ENCODE data around the gene SPTLC3.

Gene SPTLC3

GRCh38 chr20:13034936-13035335 is 26.2 kb downstream of the SPTLC3 start:
- no peak for DNase-seq

DNA sequence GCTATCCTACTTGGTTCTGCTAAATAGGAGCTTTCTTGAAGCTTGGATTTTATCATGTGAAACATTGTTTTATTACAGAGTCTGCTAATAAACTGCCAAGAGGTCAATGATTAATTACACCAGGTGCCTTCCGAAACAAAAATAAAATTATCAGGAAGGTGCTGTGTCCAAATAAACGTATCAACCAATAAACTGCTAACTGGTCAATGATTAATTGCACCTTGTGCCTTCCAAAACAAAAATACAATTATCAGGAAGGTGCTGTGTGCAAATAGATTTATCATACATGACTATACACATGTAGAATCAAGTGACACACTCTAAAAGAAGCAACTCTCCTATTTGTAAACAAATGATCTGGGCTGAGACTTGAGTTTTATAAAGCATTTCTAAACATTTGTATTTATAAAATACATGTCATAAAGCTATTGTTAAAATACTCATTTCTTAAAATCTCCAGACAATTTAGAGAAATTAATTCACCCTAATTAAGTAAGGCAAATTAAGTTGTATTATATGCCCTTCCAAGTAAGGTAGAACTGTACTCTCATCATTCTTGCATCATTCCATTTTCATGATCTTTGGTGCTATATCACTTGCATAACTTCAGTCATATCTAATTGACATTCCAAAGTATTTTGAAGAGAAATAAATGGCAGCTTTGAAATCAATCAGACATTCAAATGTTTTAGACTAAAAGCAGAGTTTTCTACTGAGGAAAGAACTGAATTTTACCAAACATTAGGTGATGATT is 26.8 kb downstream of the SPTLC3 start:
- DNase-seq = no peak

- DNase-seq = no peak
Observed at GRCh38 chr20:13037727-13038126, 29.0 kb downstream of the SPTLC3 start.

DNA sequence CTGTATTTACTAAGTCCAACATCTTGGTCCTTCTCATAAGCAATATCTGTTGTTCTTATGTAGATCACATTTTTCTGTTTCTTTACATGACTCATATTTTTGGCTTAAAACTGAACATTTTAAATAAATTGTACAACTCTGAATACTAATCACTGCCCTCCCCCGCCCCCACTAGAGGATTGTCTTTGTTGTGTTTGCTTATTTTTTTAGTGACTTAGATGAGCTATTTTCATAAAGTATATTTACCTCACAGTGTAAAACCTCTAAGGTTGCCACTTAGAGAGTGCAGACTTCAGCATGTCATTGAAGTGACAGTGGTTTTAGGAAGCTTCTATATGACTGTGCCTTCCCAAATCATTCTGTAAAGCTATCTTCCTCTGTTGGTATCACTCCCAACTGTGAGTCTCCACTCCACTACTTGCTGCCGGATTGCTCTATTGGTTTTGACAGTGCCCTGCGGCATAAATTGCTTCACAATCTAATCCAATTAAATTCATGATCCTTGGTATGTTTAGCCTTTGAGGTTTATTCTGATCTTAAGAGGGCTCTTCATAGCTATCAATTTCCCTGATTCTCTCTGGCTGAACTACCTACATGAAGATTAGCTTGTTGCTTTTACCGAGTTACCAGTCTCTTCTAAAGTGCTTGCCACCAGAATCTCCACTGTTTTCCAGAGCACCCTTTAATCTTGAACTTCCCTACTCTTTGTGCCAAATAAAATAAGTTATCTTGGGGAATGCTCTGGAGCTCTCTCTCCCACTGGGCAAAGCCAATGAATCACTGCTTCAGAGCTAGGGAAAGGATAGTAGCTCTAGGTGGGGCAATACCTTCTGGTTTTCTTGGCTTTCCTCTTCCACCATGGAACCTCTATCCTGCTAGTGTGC is 33.0 kb downstream of the SPTLC3 start:
- no peak for DNase-seq

GRCh38 chr20:13042458-13042794 is 33.7 kb downstream of the SPTLC3 start:
- no peak for DNase-seq

GRCh38 chr20:13046409-13046808 is 37.6 kb downstream of the SPTLC3 start:
- no peak for DNase-seq

- no peak for DNase-seq
Observed at GRCh38 chr20:13054011-13054410, 45.2 kb downstream of the SPTLC3 start.

- no peak for DNase-seq
Observed at GRCh38 chr20:13058666-13059389, 50.1 kb downstream of the SPTLC3 start.

- DNase-seq = no peak
Observed at GRCh38 chr20:13059398-13060136, 50.8 kb downstream of the SPTLC3 start.

- DNase-seq = no peak
Observed at GRCh38 chr20:13060327-13060726, 51.6 kb downstream of the SPTLC3 start.

DNA sequence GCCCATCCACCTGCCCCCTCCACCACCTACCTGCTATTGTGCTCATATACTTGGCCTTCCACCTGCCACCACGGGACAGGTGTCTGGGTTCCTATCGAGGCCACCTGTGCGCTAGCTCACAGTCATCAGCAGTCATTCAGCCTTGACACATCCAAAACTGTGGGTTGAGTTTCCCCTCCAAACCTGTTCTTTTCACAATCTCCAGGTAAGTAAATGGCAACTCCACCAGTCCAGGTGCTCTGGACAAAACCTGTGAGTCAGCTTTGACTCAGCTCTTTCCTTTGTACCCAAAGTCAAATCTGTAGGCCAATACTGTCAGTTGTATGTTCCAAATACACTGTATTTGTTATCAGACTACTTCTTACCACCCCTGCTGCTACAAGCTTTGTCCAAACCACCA is 52.6 kb downstream of the SPTLC3 start:
- DNase-seq = no peak

- no peak for DNase-seq
Observed at GRCh38 chr20:13062789-13063188, 54.0 kb downstream of the SPTLC3 start.

DNA sequence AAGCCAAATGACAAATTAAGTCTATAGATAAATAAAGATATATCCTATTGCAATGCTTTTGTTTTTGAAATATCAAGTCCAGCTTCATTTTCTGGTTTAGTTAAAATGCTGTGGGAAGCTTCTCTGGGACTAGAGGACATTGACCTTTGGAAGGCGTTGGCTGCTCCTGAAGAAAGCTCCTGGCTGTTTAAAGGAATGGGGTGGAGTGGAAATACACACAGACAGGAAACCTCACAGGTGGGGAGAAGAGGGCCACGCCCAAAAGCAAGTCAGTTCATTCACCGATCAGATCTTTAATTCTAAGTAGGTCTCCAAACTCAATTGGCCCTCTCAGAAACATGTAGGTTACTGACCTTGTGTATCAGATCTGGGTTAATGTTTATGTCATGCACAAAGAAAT is 59.6 kb downstream of the SPTLC3 start:
- no peak for DNase-seq

DNA sequence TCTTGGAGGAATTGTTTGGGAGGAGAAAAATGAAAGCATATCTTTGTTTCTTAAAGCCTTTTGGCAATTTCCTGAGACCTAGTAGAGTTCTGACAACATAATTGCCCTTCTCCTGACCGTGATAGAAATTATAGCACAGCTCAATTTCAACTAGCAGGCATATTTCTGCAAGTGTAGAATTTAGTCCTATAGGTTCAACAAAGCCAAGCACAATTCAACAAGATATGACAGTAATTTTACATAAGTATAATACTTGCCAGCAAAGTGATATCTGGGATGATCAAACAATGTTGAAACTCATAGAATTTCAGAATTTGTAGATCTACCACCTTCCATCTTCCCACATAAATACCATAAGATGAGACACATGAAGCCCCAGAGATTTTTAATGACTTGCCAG is 73.1 kb downstream of the SPTLC3 start:
- DNase-seq = no peak

DNA sequence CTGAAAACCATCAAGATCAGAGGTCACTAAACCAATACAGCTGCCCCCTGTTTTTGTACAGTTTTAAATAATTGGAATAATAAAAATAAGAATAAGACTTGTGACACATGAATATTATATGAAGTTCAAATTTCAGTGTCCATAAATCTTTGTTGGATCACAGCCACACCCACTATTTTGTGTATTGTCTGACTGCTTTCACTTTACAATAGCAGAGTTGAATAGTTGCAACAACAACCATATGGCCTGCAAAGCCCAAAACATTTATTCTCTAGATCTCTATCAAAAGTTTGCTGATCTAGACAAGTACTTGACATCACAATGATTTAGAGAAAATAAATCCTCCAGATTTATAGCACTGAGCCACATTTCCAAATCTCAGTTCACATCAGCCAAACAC is 73.6 kb downstream of the SPTLC3 start:
- DNase-seq = no peak

DNA sequence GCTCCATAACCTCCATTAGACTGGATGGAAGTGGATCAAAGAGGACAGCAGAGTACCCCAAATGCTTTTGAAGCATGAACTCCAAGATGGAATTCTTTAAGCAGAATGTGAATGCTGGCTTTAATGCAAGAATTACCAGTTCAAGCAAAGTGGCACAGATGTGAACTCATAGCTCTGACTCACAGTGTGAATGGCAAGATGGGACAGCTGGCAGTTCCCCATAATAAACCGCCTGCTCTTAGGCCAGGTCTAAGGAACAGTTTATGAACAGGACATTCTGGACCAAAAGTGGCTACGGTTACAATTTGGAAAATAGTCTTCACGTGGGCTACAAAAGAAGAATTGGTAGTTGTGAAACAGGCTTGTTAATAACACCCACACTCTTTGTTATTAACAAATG is 76.5 kb downstream of the SPTLC3 start:
- no peak for DNase-seq

GRCh38 chr20:13089950-13090469 is 81.2 kb downstream of the SPTLC3 start:
- DNase-seq = no peak

- no peak for DNase-seq
Observed at GRCh38 chr20:13092111-13092510, 83.3 kb downstream of the SPTLC3 start.

GRCh38 chr20:13094976-13095375 is 86.2 kb downstream of the SPTLC3 start:
- DNase-seq = no peak

DNA sequence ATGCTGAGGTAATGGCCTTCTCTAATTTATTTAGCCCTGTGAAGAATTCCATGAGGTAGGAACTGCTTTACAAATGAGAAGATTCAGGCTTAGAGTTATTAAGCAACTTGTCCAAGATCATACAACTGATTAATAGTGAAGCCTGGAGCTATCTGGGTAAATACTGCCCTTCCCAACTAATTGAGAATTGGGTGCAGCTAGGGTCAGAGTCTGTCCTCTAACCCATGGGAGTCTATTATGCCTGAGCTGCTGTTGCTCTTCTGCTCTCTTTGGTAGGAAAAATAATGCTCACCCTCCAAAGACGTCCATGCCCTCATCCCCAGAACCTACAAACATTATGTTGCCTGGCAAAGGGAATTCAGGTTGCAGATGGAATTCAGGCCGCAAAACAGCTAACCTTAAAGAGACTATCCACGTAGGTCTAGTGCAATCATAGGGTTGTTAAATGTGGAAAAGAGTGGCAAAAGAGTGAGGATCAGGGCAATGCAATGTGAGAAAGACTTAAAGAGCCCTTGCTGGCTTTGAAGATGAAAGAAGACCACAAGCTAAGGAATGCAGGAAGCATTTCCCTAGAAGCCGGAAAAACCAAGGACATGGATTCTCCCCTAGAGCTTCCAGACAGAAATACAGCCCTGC is 90.1 kb downstream of the SPTLC3 start:
- no peak for DNase-seq

- no peak for DNase-seq
Observed at GRCh38 chr20:13099676-13100075, 90.9 kb downstream of the SPTLC3 start.

- DNase-seq = no peak
Observed at GRCh38 chr20:13101276-13101675, 92.5 kb downstream of the SPTLC3 start.

All from activated naive CD4-positive, alpha-beta T cell (primary cell).